HG03095 (cell line): ENCODE data around the gene GATAD2B.
"Not testable (repeated sequence)": the region's sequence is repeated elsewhere in the genome, so short reads cannot be mapped to it uniquely, and the experiment has no call there.

Source experiments
- ATAC-seq: cut with Tn5 transposase; IDR thresholded peaks from one replicate; pipeline ENCODE4 v1.9.1; 2021; ENCODE audit warnings: moderate library complexity; ENCODE audit not compliant: unreplicated experiment

GATAD2B gene

GRCh38 chr1:153783233-153784190 lies 139.3 kb downstream of the GATAD2B start:
- peak; percentile 90 for ATAC-seq

GRCh38 chr1:153782648-153783047 lies 140.1 kb downstream of the GATAD2B start:
- ATAC-seq = not testable (repeated sequence)

- no peak for ATAC-seq
Measured at GRCh38 chr1:153780551-153780950, 142.2 kb downstream of the GATAD2B start.

GRCh38 chr1:153779781-153780541 lies 142.8 kb downstream of the GATAD2B start:
- ATAC-seq = no peak

- no peak for ATAC-seq
Measured at GRCh38 chr1:153778824-153779519, 143.8 kb downstream of the GATAD2B start.

- no peak for ATAC-seq
Measured at GRCh38 chr1:153778051-153778823, 144.5 kb downstream of the GATAD2B start.

GRCh38 chr1:153777648-153778047 lies 145.1 kb downstream of the GATAD2B start:
- no peak for ATAC-seq

- no peak for ATAC-seq
Measured at GRCh38 chr1:153776845-153777370, 145.9 kb downstream of the GATAD2B start.

GRCh38 chr1:153776352-153776751 lies 146.4 kb downstream of the GATAD2B start:
- no peak for ATAC-seq

- peak; percentile 37 for ATAC-seq
Measured at GRCh38 chr1:153775458-153776327, 147.1 kb downstream of the GATAD2B start.

- ATAC-seq = peak; percentile 37
Measured at GRCh38 chr1:153774780-153775457, 147.9 kb downstream of the GATAD2B start, which contains the start of gene SLC27A3. Gene SLC27A3 (plus strand): TSS chr1:153775407. CDS start chr1:153775498, 91 bp downstream.

GRCh38 chr1:153774026-153774595 lies 148.7 kb downstream of the GATAD2B start:
- ATAC-seq = no peak

GRCh38 chr1:153773096-153773921 lies 149.5 kb downstream of the GATAD2B start:
- ATAC-seq = no peak

GRCh38 chr1:153771841-153772593 lies 150.8 kb downstream of the GATAD2B start:
- ATAC-seq = no peak

- no peak for ATAC-seq
Measured at GRCh38 chr1:153771261-153771660, 151.5 kb downstream of the GATAD2B start.

- no peak for ATAC-seq
Measured at GRCh38 chr1:153770797-153771196, 152.0 kb downstream of the GATAD2B start.

- ATAC-seq = no peak
Measured at GRCh38 chr1:153769221-153769620, 153.6 kb downstream of the GATAD2B start.
